HG03066 (cell line): ENCODE results near the gene PRKAG2.
A peak's percentile ranks its signal among the peaks of the same experiment; 100 is the strongest.
"Not testable (repeated sequence)": the region's sequence is repeated elsewhere in the genome, so short reads cannot be mapped to it uniquely, and the experiment has no call there.

Experiments used
- ATAC-seq: cut with Tn5 transposase; IDR thresholded peaks from one replicate; pipeline ENCODE4 v1.9.1; 2021; ENCODE audit warnings: low read depth; ENCODE audit not compliant: unreplicated experiment

PRKAG2 gene

GRCh38 chr7:151853896-151854719 lies 22.8 kb downstream of the PRKAG2 start:
- ATAC-seq = no peak

- no peak for ATAC-seq
These were observed 24.2 kb downstream of the PRKAG2 start for GRCh38 chr7:151852486-151853396.

- ATAC-seq = no peak
These were observed 25.1 kb downstream of the PRKAG2 start for GRCh38 chr7:151851782-151852181.

GRCh38 chr7:151851145-151851751 lies 25.7 kb downstream of the PRKAG2 start:
- no peak for ATAC-seq

GRCh38 chr7:151850491-151851124 lies 26.3 kb downstream of the PRKAG2 start:
- no peak for ATAC-seq

- ATAC-seq = no peak
These were observed 27.0 kb downstream of the PRKAG2 start for GRCh38 chr7:151849879-151850260.

- no peak for ATAC-seq
These were observed 27.7 kb downstream of the PRKAG2 start for GRCh38 chr7:151849008-151849878.

- ATAC-seq = no peak
These were observed 29.2 kb downstream of the PRKAG2 start for GRCh38 chr7:151847681-151848081.

GRCh38 chr7:151847136-151847535 lies 29.8 kb downstream of the PRKAG2 start:
- ATAC-seq = no peak

GRCh38 chr7:151845412-151846205 lies 31.3 kb downstream of the PRKAG2 start:
- ATAC-seq = no peak

- ATAC-seq = no peak
These were observed 32.1 kb downstream of the PRKAG2 start for GRCh38 chr7:151844825-151845200.

- ATAC-seq = no peak
These were observed 32.7 kb downstream of the PRKAG2 start for GRCh38 chr7:151844071-151844824.

- ATAC-seq = no peak
These were observed 33.7 kb downstream of the PRKAG2 start for GRCh38 chr7:151843181-151843580.

GRCh38 chr7:151841395-151842051 lies 35.4 kb downstream of the PRKAG2 start:
- ATAC-seq = not testable (repeated sequence)

- ATAC-seq = no peak
These were observed 36.6 kb downstream of the PRKAG2 start for GRCh38 chr7:151840088-151840910.

GRCh38 chr7:151839451-151839921 lies 37.4 kb downstream of the PRKAG2 start:
- peak; percentile 17 for ATAC-seq
